Stimulated activated naive CD4-positive, alpha-beta T cell treated with Interleukin-2 at 50 U/mL for 16 hours (primary cell): ENCODE results near the gene CD209.

Source experiments
- DNase-seq: peaks from one replicate; lab custom pipeline; 2025; lab: John Stamatoyannopoulos, UW

The CD209 gene

DNA sequence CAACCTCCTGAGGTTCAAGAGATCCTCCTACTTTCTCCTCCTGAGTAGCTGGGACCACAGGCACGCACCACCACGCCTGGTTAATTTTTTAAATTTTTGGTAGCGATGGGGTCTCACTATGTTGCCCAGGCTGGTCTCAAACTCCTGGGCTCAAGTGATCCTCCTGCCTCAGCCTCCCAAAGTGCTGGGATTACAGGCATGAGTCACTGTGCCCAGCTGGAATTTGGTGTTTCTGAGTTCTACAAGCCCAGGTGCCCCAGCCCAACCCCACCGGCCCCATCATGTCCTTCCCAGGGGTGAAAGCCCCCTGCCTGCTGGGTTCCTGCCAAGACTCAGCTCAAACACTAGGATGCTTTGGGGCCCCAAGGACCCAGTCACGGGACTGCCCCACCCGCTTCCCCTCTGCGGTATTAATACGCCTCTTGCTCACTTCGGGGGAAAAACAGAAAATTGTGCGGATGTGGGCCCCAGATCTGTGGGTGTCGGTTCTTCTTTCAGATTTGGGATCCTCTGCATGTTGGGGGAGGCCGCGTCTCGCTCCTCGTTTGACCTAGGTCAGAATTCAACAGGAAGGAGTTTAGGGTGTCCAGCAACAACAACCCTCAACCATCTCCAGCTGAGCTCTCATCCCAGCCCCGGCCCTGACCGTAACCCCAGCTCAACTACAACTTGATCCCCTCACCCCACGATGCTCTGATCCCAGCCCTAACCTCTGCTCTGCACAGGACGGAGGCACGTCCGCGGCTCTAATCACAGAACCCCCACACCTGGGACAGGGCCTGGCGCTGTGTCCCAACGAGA lies 41.7 kb downstream of the CD209 start:
- DNase-seq: peak; percentile 79

DNA sequence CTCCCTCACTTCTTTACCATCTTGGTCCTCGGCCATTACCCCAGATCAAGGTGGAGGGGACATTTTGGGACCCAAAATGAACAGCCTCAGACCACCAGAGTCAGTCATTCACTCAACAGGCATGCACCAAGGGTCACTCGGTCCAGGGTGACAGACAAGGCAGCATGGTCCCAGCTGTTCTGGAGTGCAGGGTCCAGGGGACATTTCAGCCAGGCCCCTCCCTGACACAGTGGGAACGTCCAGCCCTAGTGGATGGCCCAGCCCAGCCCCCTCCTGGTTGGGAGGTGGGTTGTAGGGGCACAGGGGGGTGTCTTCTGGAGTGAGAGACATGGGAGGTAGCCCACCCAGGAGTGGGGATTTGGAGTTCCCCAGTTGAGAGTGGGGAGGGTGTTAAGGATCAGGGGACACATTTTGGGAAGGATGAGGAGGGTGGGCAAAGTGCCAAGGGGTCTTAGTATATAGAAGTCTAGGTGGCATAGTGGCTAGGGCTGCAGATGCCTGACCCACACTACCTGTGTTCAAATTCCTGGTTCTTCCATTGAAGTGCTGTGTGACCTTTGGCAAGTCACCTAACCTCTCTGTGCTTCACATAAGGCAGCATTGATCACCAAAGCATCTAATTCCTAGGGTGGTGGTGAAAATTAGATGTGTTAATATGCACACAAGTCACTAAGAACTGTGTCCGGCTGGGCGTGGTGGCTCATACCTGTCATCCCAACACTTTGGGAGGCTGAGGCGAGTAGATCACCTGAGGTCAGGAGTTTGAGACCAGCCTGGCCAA lies 42.9 kb downstream of the CD209 start:
- no peak for DNase-seq

DNA sequence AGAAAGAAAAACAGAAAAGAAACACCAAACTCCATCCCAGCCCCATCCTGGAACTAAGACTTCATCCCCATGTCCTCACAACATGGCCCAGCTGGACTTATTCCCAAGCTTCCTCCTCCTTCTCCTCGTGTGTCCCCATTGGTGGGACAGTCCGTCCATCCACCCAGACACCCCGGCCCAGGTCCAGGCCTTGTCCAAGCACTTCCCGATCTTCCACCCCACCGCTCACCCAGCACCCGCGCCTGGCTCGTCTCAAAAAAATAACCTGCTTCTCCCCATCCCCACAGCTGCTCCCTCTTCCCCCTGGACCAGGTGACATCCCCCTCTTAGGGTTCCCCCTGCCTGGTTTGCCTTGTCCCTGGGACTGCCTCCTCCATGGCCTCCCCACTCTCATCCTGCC lies 44.0 kb downstream of the CD209 start:
- DNase-seq: no peak

DNA sequence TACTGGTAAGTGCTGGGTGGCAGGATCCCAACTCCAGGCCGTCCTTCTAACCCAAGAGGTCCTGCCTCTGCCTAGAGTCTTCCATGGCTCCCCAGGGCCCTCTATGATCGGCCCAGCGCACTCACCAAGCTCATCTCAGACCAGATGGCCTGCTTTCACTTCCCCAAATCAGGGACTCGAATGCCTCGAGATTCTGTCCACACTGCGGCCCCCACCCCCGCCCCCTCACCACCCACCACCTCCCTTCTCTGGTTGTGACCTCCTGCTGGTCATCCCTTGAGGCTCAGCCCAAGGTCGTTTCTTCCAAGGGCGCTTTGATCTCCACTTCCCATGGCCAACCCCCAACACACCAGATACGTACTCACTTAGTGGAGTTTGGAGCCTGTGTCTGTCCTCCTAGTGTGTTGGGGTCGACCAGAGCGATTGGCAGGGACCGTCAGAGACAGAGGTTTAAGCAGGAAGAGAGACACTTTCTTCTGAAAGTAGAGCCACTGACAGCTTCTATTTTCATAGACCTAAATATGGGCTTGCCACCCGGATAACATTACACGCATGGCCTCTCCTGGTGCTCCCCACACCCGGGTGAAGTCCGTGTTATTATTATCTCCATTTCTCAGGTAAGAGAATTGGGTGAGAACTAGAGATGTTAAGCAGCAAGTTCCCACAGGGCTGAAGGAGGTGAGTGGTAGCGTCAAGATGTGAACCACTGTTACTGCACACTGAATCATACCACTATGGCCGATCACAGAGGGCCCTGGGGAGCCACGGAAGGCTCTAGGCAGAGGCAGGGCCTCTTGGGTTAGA lies 45.5 kb downstream of the CD209 start, which contains the start of gene FCER2:
Gene FCER2, minus strand, starts transcription at position 478 of the 804 bp plus-strand sequence. CDS start 2,371 bp downstream, outside the sequence.
- no peak for DNase-seq

DNA sequence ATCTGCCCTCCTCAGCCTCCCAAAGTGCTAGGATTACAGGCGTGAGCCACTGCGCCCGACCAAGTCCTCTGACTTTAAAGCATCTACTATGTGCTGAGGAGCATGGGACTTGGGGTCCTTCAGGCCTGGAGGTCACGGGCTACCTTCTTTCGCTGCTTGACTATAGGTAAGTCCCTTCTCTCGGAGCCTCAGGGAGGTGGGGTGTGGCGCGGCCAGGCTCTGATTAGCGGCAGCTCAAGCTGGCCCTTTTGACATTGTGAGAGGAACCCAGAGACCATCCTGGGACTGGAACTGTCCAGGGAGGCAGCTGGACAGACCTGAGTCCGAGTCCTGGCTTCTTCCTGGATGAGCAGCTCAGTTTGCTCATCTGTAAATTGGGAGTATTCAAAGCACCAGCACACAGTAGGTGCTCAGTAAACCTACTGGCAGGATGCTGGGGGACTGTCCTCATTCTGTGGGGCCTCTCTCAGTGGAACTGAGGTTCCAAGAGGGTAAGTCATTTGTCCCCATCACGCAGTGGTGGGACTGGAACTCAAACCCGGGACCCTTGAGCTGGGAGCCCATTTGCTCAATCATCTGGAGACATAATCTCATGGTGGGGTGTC lies 46.2 kb downstream of the CD209 start:
- no peak for DNase-seq

DNA sequence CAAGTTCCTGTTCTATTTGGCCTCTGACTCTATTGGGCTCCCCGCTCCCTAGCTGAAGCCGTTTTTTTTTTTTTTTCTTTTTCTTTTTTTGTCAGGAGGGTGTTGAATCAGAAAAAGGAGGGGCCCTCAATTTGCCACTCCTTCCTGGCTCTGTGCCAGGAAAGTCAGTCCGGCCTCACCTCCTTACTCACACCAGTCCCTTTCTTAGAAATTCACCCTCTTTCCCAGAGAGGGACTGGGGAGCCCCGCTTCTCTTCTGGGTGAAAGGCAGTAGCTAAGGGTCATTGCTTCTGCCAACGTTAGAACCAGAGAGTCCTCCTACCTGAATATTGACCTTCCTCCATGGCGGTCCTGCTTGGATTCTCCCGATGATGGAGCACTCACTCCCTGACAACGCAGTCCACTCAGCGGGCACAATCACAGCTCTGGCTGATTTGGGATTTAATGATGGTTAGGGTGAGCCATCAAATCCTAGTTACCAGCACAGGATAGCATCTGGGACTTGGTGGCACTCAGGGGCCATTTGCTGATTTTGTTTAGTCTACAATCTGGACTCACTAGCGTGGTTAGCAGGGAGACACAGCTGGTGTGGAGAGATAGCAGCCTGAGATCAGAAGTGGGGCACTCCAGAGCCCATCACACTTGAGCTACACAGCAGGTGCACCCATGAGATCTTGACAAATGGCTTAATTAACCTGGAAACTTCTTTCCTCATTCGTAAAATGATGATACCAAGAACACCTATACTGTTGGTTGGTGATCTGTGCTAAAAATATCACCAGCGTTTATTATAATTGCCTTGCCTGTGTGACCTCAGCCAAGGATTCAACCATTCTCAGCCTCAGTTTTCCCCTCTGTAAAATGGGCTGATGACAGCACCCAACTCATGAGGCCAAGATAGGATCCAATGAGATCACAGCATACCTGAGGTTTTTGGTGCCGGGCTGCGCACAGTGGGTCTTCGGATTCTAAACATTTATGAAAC lies 47.6 kb downstream of the CD209 start:
- DNase-seq: no peak

DNA sequence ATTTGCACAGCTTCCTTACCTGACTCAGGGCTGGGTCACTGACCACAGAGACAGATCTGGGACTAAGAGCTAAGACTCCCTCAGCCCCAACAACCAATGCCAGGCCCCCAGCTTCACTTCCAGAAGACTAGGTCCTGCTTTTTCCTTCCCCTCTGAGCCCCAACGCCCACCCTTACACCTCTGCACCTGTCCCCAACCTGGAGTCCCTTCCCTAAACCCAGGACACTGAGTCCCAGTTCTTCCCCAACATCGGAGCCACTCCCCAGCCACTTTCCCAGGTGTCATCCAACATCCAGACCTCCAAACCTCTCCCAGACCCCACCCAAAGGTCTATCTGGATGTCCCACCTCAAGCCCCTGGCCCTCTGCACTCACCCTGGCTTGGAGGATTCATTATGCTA lies 48.3 kb downstream of the CD209 start:
- no peak for DNase-seq

DNA sequence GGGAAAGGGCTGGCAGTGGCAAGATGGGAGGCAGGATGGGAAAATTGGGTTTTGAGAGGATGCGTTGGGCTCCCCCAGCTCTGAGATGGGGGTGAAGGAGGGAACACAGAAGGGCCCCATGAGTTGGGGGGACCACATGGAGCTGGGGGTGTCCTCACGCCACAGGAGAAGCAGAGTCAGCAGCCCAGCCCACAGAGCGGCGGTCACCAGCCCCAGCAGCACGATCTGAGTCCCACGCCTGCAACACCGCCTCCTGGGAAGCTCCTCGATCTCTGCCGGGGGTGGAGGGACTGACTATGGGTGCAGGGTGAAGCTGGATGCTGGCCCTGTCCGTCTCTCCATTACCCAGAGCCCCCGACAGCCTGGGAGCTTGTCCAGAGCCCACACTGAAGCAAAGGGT lies 48.8 kb downstream of the CD209 start:
- DNase-seq: no peak

DNA sequence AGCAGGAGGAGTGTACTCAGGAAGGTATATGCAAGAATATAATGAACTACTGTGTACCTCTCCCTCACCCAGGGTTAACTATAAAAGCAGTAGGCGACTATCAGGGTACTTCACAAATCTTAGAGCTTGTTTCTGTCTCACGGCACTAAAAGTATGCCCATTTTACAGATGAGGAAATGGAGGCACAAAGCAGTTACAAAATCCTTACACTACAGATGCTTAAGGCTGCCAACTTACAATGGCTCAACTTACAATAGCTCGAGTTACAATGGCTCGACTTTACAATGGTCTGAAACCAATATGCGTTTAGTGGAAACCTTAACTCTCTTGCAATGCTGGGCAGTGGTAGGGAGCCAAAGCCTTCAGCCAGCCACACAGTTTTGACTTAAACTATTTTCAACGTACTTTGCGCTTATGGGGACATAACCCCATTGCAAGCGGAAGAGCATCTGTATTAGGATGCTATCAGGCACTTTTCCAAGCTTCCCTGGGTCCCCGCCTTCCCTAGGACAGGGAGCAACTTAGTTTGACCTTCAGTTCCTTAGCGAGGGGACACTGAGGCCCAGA lies 49.5 kb downstream of the CD209 start:
- DNase-seq: no peak

DNA sequence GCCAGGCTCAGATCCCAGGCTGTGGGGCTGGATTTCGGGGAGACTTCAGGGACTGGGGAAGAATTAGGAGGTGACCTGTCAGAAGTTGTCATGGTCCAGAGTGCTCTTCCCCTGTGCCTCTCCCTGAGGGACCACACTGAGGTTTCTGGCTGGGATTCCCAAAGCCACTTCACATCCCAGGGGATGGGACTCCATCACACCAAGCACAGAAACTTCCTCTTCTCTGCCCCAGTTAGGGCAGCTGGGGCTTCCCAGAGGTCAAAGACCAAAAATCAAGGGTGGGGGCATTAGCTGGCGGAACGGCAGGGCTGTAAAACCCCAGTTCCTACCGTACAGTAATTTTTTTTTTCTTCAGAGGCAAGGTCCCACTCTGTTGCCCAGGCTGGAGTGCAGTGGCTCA lies 52.8 kb downstream of the CD209 start:
- no peak for DNase-seq

DNA sequence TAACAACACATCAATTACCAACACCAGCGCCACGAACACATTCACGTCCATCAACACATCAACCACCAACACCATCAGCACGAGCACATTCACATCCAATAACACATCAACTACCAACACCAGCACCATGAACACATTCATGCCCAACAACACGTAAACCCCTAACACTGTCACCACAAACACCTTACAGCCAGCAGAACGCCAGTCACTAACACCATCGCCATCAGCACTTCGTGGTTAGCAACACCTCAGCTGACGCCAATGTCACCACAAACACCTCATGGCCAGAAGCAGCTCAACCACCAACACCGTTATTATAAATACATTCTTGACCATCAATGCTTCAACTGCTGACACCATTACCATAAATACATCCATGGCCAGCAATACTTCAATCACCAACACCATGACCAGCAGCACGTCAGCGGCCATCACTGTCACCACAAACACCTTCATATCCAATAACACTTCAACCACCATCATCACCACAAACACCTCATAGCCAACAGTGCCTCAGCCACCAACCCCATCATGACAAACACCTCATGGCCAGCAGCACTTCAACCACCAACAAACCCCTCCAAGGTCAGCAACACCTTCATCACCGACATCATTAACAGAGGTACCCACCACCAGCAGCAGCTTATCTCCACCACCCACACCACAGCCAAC lies 54.8 kb downstream of the CD209 start:
- peak; percentile 15 for DNase-seq

DNA sequence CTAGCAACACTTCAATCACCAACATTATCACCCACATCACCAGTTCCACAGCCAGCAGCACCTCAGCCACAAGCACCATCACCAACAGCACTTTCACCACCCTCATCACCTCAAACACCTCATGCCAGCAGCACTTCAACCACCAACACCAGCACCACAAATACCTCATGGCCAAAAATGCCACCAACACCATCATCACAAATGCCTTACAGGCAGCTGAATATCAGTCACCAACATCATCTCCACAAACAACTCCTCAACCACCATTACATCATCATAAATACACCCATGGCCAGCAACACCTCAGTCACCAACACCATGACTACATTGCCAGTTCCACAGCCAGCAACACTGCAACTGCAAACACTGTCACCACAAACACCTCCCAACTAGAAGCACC lies 55.8 kb downstream of the CD209 start:
- DNase-seq: no peak

DNA sequence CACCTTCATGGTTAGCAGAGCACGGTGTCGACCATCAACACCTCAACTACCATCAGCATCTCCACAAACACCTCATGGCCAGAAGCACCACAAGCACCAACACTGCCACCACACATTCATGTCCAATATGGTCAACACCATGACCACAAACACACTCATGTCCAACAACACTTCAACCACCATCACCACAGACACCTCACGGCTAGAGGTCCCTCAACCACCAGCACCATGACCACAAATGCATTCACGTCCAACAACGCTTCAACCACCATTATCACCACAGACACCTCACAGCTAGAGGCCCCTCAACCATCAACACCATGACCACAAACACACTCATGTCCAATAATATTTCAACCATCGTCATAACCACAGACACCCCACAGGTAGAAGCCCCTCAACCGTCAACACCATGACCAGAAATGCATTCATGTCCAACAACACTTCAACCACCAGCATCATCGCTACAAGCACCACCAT lies 56.5 kb downstream of the CD209 start:
- DNase-seq: no peak
